Astrocyte (in vitro differentiated cells and primary cell): ENCODE measurements around the gene SCLT1. TPM values are rescaled to one million over a fixed set of nuclear protein-coding genes. Genes with fewer than 3 reads are reported as not detected.

Experiments
- DNase-seq: peaks from one replicate; pipeline ENCODE4 v3.0.0-alpha.2; 2010; ENCODE audit warnings: low read depth
- FAIRE-seq: peaks from 2 replicates; lab custom pipeline; 2011; peaks lifted over from hg19 to GRCh38; lab: Jason Lieb, UNC
- H2AFZ ChIP-seq: 2 replicates; pipeline ENCODE4 v1.6.0; 2012; ENCODE audit warnings: low read depth, low read length, inconsistent platforms
- H3K27ac ChIP-seq: 2 replicates; pipeline ENCODE4 v1.5.1; 2011; ENCODE audit warnings: low read depth, low read length, inconsistent platforms
- H3K27me3 ChIP-seq: 2 replicates; pipeline ENCODE4 v1.6.0; 2011; ENCODE audit warnings: low read length, inconsistent platforms; ENCODE audit not compliant: insufficient read depth
- H3K36me3 ChIP-seq: 2 replicates; pipeline ENCODE4 v1.5.1; 2011; ENCODE audit warnings: low read length, inconsistent platforms; ENCODE audit not compliant: insufficient read depth
- H3K4me1 ChIP-seq: 2 replicates; pipeline ENCODE4 v1.5.1; 2011; ENCODE audit warnings: low read length, inconsistent platforms; ENCODE audit not compliant: insufficient read depth
- H3K4me2 ChIP-seq: 2 replicates; pipeline ENCODE4 v1.6.0; 2012; ENCODE audit warnings: low read length, inconsistent platforms
- H3K4me3 ChIP-seq: 2 replicates; pipeline ENCODE4 v1.5.1; 2011; ENCODE audit warnings: low read depth, mild to moderate bottlenecking, low read length, inconsistent platforms; ENCODE audit not compliant: insufficient read depth
- H3K79me2 ChIP-seq: 2 replicates; pipeline ENCODE4 v1.6.0; 2012; ENCODE audit warnings: mild to moderate bottlenecking, low read length, inconsistent platforms; ENCODE audit not compliant: insufficient read depth
- H3K9ac ChIP-seq: 2 replicates; pipeline ENCODE4 v1.6.0; 2012; ENCODE audit warnings: mild to moderate bottlenecking, low read length, inconsistent platforms
- H3K9me3 ChIP-seq: 2 replicates; pipeline ENCODE4 v1.5.1; 2012; ENCODE audit warnings: low read depth, mild to moderate bottlenecking, low read length, inconsistent platforms; ENCODE audit not compliant: insufficient read depth
- H4K20me1 ChIP-seq: 2 replicates; pipeline ENCODE4 v1.6.0; 2012; ENCODE audit warnings: low read length, inconsistent platforms; ENCODE audit not compliant: insufficient read depth
- H3K27ac Mint-ChIP-seq: one replicate; pipeline ENCODE4 v1.8.0; 2021; ENCODE audit warnings: mild to moderate bottlenecking, mixed read lengths; ENCODE audit not compliant: unreplicated experiment
- H3K27me3 Mint-ChIP-seq: one replicate; pipeline ENCODE4 v1.8.0; 2021; ENCODE audit warnings: low read depth, mixed read lengths; ENCODE audit not compliant: unreplicated experiment
- H3K36me3 Mint-ChIP-seq: one replicate; pipeline ENCODE4 v1.8.0; 2021; ENCODE audit warnings: low read depth, mixed read lengths; ENCODE audit not compliant: unreplicated experiment
- H3K4me1 Mint-ChIP-seq: one replicate; pipeline ENCODE4 v1.8.0; 2021; ENCODE audit warnings: low read depth, mixed read lengths; ENCODE audit not compliant: unreplicated experiment
- H3K4me3 Mint-ChIP-seq: one replicate; pipeline ENCODE4 v1.8.0; 2021; ENCODE audit warnings: mild to moderate bottlenecking, moderate library complexity, mixed read lengths; ENCODE audit not compliant: unreplicated experiment
- H3K9me3 Mint-ChIP-seq: one replicate; pipeline ENCODE4 v1.8.0; 2021; ENCODE audit warnings: mild to moderate bottlenecking, mixed read lengths; ENCODE audit not compliant: unreplicated experiment
- CTCF ChIP-seq: IDR thresholded peaks from 2 replicates; pipeline ENCODE4 v1.5.1; 2011; ENCODE audit warnings: low read depth, mild to moderate bottlenecking, inconsistent platforms, low read length, moderate library complexity; ENCODE audit not compliant: insufficient read depth
- EZH2 ChIP-seq: IDR thresholded peaks from 2 replicates; pipeline ENCODE4 v1.6.1; 2012; ENCODE audit warnings: mild to moderate bottlenecking, low read length, inconsistent platforms; ENCODE audit not compliant: insufficient read depth
- total RNA-seq: library from RNA; stranded (reverse); gene quantifications from 2 replicates; pipeline ENCODE4 v1.2.1, GENCODE V29; 2021

SCLT1 gene
- total RNA-seq, 1 donor from 2014 or later: 11.3 TPM

GRCh38 chr4:129138810-129139496, 45.6 kb upstream of the SCLT1 start:
- H3K27ac ChIP-seq: no peak overlapping the region
- Mint-ChIP-seq H3K27me3 (no peaks in the 10 kb centered on the region), H3K4me3 (no peak overlapping the region), H3K27ac (no peak overlapping the region), H3K9me3 (no peaks in the 10 kb centered on the region), H3K4me1 (no peaks in the 10 kb centered on the region), H3K36me3 (no peaks in the 10 kb centered on the region)
- no peak overlapping the region for H3K4me3 ChIP-seq
- H3K4me2 ChIP-seq: no peak overlapping the region
- no peaks in the 10 kb centered on the region for H3K27me3 ChIP-seq
- no peaks in the 10 kb centered on the region for H3K4me1 ChIP-seq
- no peak overlapping the region for H3K9ac ChIP-seq
- H2AFZ ChIP-seq: no peak overlapping the region
- no peaks in the 10 kb centered on the region for H3K9me3 ChIP-seq
- H3K36me3 ChIP-seq: no peaks in the 10 kb centered on the region
- TF ChIP-seq EZH2 (no peak), CTCF (no peak)
- FAIRE-seq (no peak), DNase-seq (no peak)
- H4K20me1 ChIP-seq: no peaks in the 10 kb centered on the region
- H3K79me2 ChIP-seq: no peaks in the 10 kb centered on the region

GRCh38 chr4:129136433-129136832, 43.1 kb upstream of the SCLT1 start:
- Mint-ChIP-seq H3K36me3 (no peaks in the 10 kb centered on the region), H3K4me1 (no peaks in the 10 kb centered on the region), H3K27ac (no peak overlapping the region), H3K9me3 (peaks cover 5% of the 10 kb centered on the region), H3K4me3 (no peak overlapping the region), H3K27me3 (no peaks in the 10 kb centered on the region)
- Histone ChIP-seq H3K36me3 (no peaks in the 10 kb centered on the region), H4K20me1 (no peaks in the 10 kb centered on the region), H3K4me2 (no peak overlapping the region), H3K27ac (no peak overlapping the region), H3K27me3 (no peaks in the 10 kb centered on the region), H3K9ac (no peak overlapping the region), H3K4me3 (no peak overlapping the region), H2AFZ (no peak overlapping the region), H3K79me2 (no peaks in the 10 kb centered on the region), H3K9me3 (no peaks in the 10 kb centered on the region), H3K4me1 (no peaks in the 10 kb centered on the region)
- TF ChIP-seq EZH2 (no peak), CTCF (no peak)
- no peak for FAIRE-seq
- DNase-seq: no peak

- no peaks in the 10 kb centered on the region for H3K9me3 ChIP-seq
- H3K4me3 Mint-ChIP-seq: no peak overlapping the region
- no peak for DNase-seq
- no peak overlapping the region for H3K27ac Mint-ChIP-seq
- no peak overlapping the region for H3K27ac ChIP-seq
- FAIRE-seq: no peak
- H3K27me3 ChIP-seq: no peaks in the 10 kb centered on the region
- H3K4me3 ChIP-seq: no peak overlapping the region
- no peak overlapping the region for H2AFZ ChIP-seq
- H3K9ac ChIP-seq: no peak overlapping the region
- H3K9me3 Mint-ChIP-seq: peaks cover 8% of the 10 kb centered on the region
- H3K36me3 ChIP-seq: no peaks in the 10 kb centered on the region
- H3K36me3 Mint-ChIP-seq: no peaks in the 10 kb centered on the region
- no peaks in the 10 kb centered on the region for H3K4me1 Mint-ChIP-seq
- no peaks in the 10 kb centered on the region for H3K4me1 ChIP-seq
- no peaks in the 10 kb centered on the region for H3K79me2 ChIP-seq
- no peaks in the 10 kb centered on the region for H3K27me3 Mint-ChIP-seq
- no peak overlapping the region for H3K4me2 ChIP-seq
- H4K20me1 ChIP-seq: no peaks in the 10 kb centered on the region
- TF ChIP-seq EZH2 (no peak), CTCF (no peak)
These were observed 38.0 kb upstream of the SCLT1 start for GRCh38 chr4:129131343-129131742.
